Right kidney (tissue), 9 donors: ENCODE data around the gene DES.
A peak's percentile ranks its signal among the peaks of the same experiment; 100 is the strongest.
"Not testable (repeated sequence)": the region's sequence is repeated elsewhere in the genome, so short reads cannot be mapped to it uniquely, and the experiment has no call there.

ENCODE experiments used
- DNase-seq: peaks from one replicate; pipeline ENCODE4 v3.0.0-alpha.2; 2016
- long read RNA-seq, 8 donors: transcript quantifications; one replicate each; lab custom pipeline, GENCODE V29; 2026

The DES gene
- long read RNA-seq, donor 1, partial matches to known transcripts, result 0 of 4 reads
- long read RNA-seq, donor 1, other reads (novel, unspliced or antisense), result 0 of 4 reads
- long read RNA-seq, donor 2, partial matches to known transcripts, result 0 of 1 reads
- long read RNA-seq, donor 2, other reads (novel, unspliced or antisense), result 0 of 1 reads
- long read RNA-seq, donor 3, partial matches to known transcripts, result 0 of 3 reads
- long read RNA-seq, donor 3, other reads (novel, unspliced or antisense), result 0 of 3 reads
- long read RNA-seq, donor 4, partial matches to known transcripts, result 0 of 1 reads
- long read RNA-seq, donor 4, other reads (novel, unspliced or antisense), result 0 of 1 reads
- long read RNA-seq, donor 5, partial matches to known transcripts, result 0 of 2 reads
- long read RNA-seq, donor 5, other reads (novel, unspliced or antisense), result 0 of 2 reads
- long read RNA-seq, donor 6, result 0 reads
- long read RNA-seq, donor 7, partial matches to known transcripts, result 0 of 3 reads
- long read RNA-seq, donor 7, other reads (novel, unspliced or antisense), result 0 of 3 reads
- long read RNA-seq, donor 8, result 0 reads

DNA sequence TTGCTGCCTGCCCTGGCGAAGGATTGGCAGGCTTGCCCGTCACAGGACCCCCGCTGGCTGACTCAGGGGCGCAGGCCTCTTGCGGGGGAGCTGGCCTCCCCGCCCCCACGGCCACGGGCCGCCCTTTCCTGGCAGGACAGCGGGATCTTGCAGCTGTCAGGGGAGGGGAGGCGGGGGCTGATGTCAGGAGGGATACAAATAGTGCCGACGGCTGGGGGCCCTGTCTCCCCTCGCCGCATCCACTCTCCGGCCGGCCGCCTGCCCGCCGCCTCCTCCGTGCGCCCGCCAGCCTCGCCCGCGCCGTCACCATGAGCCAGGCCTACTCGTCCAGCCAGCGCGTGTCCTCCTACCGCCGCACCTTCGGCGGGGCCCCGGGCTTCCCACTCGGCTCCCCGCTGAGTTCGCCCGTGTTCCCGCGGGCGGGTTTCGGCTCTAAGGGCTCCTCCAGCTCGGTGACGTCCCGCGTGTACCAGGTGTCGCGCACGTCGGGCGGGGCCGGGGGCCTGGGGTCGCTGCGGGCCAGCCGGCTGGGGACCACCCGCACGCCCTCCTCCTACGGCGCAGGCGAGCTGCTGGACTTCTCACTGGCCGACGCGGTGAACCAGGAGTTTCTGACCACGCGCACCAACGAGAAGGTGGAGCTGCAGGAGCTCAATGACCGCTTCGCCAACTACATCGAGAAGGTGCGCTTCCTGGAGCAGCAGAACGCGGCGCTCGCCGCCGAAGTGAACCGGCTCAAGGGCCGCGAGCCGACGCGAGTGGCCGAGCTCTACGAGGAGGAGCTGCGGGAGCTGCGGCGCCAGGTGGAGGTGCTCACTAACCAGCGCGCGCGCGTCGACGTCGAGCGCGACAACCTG, at the start of gene DES:
TSS of gene DES (plus strand) at position 223 of the 857 bp plus-strand sequence. CDS start at position 309, 86 bp downstream.
- DNase-seq, result peak; percentile 76

DNA sequence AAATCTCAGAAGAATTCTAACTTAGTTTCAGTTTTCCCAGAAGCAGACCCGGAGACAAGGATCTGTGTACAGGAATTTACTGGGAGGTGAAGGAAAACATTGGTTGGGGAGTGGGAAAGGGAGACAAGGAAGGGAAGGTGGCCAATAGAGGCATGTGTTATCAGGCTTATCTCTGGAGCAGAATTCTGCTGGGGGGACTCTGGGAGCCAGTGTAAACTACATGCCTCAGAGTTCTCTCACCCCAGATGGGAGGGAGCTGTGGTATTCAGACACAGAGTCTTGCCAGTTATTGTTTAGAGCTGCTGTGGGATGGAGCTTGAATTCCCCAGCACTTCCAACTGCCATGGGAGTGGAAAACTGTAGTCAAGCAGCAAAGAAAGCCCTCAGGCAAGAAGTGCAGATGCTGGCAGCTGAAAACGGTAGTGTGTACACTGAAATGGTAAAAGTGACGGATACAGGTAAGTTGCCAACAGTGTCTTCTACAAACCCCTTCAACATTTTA, 49.4 kb upstream of the DES start:
- DNase-seq, result no peak

- DNase-seq, result no peak
These were observed 48.7 kb upstream of the DES start for GRCh38 chr2:219369447-219369861.

DNA sequence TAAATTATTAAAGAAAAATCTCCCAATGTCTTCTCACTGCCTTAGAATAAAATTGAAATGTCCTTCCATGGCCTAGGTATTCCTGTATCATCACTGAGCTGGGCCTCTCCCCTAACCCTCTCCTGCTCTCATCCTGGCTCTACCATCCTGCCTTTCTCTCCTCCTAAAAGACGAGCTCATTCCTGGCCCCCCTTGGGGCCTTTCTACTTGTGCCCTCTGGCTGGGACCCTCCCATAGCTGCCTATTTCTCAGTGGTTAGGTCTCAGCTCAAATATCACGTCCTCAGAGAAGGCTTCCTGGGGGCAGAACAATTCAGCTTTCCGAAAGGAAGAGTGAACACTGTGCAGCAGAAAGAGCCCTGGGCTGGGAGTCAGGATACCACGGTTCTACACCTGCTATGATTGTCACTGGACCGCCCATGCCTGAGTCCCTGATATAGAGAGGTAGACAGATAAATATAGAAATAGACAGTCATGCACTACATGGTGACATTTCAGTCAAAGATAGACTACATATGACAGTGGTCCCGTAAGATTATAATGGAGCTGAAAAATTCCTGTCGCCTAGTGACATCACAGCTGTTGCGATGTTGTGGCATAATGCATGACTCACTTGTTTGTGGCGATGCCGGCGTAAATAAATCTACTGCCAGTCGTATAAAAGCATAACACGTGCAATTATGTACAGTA, 39.9 kb upstream of the DES start:
- DNase-seq, result no peak

DNA sequence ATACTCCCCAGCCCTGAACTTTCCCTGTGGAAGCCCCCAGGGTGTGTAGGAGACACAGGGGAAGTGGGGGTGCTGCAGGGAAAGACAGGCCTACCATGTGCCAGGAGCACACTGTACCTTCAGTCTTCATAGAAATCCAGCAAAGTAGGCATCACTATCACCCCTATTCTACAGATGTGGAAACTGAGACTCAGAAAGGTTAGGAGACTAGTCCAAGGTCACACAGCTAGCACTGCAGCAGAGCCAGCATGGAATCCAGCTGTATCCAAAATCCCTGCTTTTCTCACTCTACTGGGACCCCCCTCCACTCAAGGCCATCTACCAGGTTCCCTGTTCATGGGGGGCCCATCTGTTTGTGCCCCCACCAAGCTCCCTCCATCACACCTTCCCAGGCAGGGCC, 37.3 kb upstream of the DES start:
- DNase-seq, result no peak

DNA sequence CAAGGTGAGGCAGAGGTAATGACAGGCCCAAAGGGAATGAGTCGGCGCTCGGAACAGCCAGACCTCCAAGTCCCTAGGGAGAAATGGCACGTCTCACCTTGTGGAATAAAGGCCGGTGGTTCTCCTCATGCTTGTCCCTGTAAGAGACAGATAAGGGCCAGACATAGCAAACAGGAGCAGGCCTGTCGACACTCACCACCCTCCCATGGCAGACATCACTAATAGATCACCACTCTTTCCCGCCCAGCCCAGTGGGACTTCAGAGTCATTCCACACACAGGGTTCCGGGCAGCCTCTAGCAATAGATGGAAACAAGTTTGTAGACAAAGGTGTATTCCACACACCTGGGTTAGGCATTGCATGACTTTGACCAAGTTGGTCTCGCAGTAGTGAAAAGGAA, 36.7 kb upstream of the DES start:
- no peak for DNase-seq

DNA sequence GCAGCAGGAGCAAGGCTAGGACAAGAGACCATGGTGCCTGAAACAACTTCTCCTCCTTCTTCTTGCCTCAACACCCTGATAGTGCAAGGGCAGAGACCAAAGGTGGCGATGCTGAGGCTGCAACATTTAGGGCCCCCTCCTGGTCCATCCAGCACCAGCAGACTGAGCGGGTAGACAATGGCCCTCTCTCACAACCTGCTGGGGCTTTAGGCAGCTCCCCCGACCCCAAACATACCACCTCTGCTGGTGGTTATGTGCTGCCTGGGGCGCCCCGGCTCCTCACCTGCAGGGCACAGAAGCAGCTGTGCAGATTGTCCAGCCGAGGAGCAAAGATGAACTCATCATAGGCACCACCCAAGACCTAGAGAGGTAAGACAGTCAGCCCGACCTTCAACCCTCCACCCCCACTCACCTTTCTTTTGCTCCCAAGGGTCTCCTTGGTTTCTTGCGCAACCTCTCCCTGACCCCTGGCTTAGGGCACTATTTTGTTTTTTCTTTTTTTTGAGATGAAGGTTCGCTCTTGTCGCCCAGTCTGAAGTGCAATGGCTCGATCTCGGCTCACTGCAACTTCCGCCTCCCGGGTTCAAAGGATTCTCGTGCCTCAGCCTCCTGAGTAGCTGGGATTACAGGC, 34.0 kb upstream of the DES start:
- DNase-seq, result no peak

DNA sequence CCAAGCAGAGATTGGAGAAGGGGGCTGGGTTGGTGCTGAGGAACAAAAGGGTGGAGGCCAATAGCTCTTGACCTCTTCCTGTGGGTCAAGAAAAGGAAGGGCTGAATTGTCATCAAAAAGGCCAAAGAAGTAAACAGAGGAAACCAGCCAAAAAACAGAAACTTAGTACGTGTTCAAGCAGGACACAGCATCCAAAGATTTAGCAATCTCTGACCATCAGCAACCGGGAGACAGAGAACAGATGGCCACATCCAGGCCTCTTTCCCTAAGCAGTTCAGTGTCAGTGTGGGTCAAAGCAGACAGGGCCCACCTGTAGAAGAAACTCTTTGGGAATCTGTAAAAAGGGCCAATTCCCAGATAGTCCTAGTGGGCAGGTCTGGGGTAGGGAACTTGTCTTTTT, 33.3 kb upstream of the DES start:
- DNase-seq, result no peak

DNA sequence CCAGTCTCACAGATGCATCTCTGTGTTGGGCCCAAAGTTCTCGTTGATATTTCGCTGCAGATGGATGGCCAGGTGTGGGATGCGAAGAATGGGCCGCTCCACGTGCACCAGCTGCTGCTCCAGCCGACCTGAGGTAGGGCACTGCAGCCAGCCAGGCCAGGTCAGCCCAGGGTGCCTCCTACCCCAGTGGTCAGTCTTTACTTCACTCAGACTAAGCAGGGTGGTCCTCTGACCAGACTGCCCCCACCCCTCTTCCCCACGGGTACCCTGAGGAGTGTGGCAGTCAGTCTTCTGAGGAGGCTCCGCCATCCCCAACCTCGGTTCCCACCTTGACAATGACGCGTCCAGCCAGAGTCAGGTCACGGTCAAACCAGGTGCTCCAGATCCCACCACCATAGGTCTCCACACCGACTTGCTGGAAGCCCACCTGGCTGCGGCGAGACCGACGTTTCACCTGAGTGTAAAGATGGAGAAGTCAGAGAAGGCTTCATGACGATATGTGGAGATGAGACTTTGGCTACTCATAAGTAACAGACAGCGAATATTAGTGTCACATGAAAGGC, 32.1 kb upstream of the DES start:
- no peak for DNase-seq

DNA sequence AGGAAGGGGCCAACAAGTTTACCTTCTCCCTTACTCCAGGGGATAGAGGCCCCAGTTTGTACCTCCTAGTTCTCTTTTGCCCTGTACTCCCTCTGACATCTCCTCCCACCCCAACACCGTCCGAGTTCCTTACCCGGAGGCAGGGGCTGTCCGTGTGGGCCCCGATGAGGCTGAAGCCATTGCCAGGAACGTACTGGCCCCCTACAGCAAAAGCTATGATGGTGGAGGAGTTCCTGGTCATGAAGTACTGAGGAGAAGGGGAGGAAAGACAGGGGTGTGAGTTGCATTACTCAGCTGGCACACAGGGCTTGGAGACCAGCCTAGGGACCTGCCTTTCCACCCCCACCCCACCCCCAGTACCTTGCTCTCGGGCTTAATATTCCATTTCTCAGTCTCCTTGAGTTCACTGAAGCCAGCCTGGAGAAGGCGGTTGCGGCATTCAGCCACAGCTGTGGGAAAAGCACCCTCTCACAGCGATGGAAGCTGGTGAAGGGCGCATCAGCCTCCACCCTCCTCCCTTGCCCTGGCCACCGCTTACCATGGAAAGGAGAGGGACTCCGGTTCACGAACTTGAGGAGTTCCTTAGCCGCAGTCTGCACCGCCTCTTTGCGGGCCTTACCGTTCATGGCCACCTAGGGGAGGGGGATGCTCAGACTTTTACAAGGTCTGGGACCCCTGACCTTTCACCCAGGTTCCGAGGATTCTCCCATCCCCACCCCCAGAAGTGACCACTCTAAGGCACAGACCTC, 31.5 kb upstream of the DES start:
- peak; percentile 46 for DNase-seq

DNA sequence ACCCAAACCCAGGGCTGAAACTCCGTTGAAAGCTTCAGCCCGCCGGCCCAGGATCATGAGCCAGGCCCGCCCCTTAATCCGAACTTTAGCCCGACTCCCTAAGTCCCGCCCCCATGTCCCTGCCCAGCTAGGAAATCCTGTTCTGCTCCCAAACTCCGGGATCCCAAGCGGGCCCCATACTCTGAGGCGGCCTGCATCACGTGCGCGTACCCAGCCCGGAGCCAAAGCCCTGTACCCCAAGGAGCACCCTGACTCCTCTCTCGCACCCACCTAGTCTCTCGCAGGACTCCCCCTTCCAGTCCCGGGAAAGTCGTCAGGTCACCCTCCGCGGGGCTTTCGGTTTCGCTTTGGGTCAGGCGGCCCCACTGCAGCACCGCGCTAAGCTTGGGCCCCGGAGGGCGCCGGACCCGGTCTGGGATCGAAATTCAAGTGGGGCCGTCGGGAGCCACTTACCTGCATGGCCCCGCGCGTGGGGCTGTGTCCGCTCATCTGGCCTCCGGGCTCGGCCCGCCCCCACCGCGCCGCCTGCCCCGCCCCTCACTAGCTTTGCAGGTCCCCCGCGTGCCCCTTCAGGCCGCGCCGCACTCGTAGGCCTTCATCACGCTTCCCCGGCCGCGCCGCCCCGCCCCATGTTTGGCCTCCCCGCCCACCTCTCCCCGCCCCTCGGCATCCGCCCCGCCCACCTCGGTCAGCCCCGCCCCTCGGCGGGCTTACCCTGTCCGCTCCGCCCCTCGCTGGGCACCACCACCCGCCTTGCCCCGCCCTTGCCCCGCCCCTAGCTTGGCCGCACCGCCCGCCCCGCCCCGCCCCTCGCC, 30.7 kb upstream of the DES start, which contains the start of gene DNPEP:
TSS of gene DNPEP (minus strand) at position 607 of the 815 bp plus-strand sequence. CDS start at position 489, 118 bp downstream.
- peak; percentile 89 for DNase-seq

GRCh38 chr2:219388121-219388906, 29.9 kb upstream of the DES start:
- peak; percentile 84 for DNase-seq

- DNase-seq, result no peak
These were observed 29.3 kb upstream of the DES start for GRCh38 chr2:219388907-219389156.

DNA sequence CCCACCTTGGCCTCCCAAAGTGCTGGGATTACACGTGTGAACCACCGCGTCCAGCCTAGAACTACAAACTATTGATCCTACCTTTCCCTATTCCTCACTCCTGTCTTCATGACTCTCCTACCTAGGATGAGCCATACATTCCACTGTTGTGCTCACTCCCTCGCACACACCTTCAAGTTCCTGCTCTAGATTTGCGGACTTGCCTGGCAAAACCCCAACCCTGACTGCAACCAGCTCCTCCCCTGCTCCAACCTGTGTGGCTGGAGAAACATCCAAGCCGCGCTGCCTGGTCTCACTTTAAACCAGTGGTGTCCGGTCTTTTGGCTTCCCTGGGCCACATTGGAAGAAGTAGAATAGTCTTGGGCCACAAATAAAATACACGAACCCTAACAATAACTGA, 25.4 kb upstream of the DES start:
- no peak for DNase-seq

GRCh38 chr2:219395056-219395455, 23.1 kb upstream of the DES start:
- not testable (repeated sequence) for DNase-seq

GRCh38 chr2:219395609-219396008, 22.6 kb upstream of the DES start:
- no peak for DNase-seq

- no peak for DNase-seq
These were observed 21.2 kb upstream of the DES start for GRCh38 chr2:219396863-219397457.

DNA sequence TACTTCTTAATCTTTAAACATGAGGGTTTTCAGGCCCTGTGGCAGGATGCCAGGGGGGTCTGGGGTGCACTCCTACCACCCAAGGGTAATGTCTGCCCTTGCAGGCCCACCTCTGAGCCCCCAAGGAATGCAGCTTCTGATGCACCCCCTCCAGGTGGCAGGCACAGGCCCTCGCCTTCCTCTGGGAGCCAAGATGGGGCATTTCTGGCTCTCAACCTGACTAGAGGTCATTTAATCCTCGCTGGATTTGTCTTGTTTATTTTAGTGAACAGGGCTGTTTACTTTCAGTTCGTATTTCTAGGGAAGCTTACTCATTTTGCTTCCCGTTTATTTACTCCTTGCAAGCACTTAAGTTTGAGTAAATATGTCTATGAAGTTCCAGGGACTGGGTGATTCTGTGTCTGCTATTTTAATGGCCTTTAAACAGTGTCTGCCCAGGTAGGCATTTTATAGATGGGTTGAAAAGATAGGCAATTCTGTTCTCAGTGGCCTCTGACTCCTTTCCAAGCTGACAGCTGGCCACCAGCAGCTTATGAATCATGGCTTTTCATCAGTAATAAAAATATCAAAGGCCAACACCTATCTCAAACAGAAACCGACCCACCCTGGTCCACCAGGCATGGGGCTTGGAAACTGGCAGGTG, 19.3 kb upstream of the DES start:
- DNase-seq, result no peak
